NCI-H2107 treated with DMSO at 0.1 percent for 48 hours (cell line): ENCODE results near the gene NYAP2.

ENCODE experiments used
- DNase-seq: peaks from one replicate; lab custom pipeline; 2025; ENCODE audit not compliant: unreplicated experiment; lab: John Stamatoyannopoulos, UW

Gene NYAP2

GRCh38 chr2:225472161-225472560, 72.7 kb downstream of the NYAP2 start:
- no peak for DNase-seq

DNA sequence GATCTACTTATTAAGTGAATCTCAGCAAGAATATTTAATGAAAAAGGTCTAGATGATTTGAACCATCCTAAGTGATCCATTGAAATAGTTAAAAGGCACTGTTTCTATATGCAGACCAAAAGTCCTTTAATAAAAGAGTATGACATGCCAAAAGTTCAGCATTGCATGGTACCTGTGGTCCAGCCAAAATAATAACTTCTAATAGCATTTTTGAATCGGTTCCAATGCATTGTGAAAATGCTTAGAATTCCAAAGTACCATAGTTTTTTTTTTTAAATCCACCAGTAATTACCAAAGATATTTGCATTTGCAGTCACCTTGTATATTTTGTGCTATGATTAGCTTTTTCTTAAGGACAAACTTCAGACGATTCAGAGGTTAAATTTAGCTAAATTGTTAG, 79.9 kb downstream of the NYAP2 start:
- DNase-seq, result no peak

GRCh38 chr2:225484751-225485150, 85.2 kb downstream of the NYAP2 start:
- DNase-seq, result no peak

DNA sequence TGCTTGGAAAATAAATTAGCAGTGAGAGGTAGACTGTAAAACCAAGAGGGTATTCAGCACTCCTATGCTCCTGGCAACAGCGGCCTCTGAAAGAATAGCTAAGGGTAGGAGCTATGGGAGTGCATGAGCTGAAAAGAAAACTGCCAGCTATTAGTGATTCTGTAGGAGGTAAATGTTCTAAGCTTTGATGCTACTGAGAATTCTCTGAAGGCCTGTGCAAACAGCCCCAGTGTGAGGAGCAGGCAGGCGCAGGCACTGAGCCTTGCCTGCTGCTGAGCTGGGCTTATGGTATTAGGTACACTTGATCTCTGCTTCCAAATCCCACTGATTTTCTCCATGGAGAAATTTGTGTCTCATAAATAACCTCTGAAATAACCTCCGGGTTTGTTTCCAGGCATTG, 86.7 kb downstream of the NYAP2 start:
- DNase-seq, result no peak

- no peak for DNase-seq
These were observed 88.4 kb downstream of the NYAP2 start for GRCh38 chr2:225487878-225488416.

DNA sequence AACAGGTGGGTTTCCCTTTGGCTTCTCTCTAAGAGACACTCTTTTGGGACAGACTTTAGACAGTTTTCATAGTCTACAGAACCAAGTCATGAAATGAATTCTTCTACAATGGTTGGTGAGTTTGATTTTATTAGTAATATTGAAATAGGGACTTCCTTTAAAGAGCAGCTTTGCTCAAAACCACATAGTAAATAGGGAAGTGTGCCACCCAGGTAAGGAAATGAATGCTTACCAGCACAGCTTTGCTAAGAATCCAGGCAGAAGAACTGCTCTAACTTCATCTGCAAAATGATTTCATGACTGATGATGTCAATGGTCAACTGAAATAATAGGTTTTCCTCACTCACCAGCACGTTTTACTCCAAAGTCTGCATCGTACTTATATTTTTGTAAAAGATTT, 89.2 kb downstream of the NYAP2 start:
- DNase-seq, result no peak

GRCh38 chr2:225493420-225494099, 94.0 kb downstream of the NYAP2 start:
- no peak for DNase-seq

DNA sequence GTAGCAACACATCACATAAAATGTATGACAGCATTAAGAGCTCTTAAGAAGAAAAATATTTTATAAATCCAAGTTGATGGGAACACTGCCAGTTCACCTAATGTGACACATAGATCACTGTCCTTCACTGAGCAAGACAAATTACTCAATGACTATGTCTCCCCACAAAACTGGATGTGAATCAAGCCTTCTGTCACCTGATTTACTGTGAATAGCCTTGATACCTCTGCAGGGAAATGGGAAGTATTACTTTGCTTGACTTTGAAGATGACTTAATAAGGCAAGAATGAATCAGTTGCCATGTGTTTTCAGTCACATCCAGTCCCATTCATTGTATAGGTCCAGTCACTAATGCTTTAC, 94.6 kb downstream of the NYAP2 start:
- no peak for DNase-seq

DNA sequence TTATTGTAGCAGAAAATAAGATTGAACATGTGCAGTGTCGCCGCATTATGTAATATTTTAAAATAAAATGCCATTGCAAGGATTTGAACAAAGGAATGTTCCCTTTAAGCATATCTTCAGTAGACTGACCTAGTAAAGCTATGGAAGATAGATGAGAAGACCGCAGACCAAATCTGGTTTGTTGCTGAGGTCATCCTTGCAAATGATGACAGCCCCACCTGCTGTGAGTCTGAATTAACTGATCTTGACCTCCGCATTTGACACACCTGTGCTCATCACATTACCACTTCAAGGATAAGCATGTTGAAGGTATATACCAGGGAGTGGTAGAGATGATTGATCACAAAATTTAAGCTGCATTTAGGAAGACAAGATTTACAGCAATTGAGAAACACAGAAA, 96.2 kb downstream of the NYAP2 start:
- no peak for DNase-seq

DNA sequence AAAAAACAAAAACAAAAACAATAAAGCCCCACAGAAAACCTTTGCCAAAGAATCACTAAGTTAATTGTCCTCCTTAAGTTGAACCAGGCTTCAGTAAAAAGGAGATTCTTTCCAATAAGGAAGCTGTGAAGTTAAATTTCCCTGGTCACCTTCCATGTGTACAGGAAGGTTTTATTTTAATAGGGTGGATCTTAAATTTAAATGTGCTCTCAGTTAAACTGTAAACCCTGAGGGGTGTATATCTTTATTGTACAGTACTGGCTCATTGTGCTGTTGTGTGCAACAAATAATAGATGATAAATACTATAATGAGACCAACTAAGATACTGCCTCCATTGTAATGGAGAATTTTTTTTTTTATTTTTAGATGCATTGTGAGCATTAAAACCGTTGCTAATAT, 97.1 kb downstream of the NYAP2 start:
- no peak for DNase-seq

GRCh38 chr2:225497166-225497565, 97.7 kb downstream of the NYAP2 start:
- no peak for DNase-seq

DNA sequence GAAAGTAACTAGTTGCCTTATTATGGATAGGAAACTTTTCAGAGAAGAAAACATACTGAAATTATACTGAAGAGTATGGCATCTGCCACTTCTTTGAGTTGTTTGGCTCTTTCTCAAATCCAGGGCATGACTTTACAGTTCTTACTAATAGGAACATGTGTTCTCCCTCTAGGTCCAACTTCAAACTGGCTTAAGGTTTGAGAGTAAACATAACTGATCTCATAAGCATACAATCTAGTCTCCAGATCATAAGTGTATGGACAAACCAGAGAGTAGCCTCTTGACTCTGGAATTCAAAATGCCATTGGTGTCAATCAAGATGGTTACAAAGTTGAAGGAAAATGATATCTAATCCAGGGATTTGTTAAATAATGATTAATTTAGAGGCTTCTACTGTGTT, 101.5 kb downstream of the NYAP2 start:
- DNase-seq, result no peak

DNA sequence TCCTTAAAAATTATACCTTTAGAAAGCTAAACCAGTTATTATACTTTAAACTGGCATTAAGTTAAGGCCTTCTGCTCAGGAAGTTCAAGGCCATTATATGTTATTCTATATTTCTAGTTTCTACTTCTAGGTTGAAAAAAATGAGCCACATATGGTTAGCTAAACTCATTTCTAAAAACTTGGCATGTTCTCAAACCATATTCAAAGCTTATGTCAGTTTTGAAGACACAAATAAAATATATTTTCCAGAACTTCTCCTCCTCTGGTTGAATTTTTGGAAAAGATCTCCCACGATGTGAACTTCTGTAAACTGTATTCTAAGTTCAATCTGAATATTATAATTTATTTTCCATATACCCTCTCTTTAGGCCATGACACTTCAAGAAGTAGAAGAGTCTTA, 103.5 kb downstream of the NYAP2 start:
- no peak for DNase-seq

GRCh38 chr2:225510796-225511195, 111.3 kb downstream of the NYAP2 start:
- no peak for DNase-seq

GRCh38 chr2:225512469-225512868, 113.0 kb downstream of the NYAP2 start:
- DNase-seq, result no peak

DNA sequence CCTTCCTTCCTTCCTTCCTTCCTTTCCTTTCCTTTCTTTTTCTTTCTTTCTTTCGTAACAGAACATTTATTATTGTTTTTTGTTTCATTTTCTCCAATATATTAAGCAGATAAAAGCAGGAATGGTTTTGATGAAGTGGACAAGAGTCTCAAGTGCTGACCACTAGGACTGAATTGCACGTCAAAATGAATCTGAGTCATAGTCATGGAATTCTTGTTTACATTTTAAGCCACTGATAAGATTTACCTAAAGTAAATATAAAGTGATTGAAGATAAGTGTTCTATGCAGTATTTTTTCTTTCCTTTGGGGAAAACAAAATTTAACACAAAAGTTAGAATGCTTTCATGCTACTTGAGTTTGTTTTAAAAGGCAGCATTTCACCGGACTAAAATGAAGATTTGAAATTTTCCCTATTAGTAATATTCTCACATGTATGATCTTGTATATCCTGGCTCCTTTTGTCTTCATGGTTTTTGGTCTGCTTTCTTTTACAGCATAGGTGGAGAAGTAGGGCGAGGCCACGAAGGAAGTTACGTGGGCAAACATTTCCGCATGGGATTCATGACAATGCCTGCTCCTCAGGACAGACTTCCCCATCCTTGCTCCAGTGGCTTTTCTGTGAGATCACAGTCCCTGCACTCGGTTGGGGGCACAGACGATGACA, 113.5 kb downstream of the NYAP2 start:
- no peak for DNase-seq

DNA sequence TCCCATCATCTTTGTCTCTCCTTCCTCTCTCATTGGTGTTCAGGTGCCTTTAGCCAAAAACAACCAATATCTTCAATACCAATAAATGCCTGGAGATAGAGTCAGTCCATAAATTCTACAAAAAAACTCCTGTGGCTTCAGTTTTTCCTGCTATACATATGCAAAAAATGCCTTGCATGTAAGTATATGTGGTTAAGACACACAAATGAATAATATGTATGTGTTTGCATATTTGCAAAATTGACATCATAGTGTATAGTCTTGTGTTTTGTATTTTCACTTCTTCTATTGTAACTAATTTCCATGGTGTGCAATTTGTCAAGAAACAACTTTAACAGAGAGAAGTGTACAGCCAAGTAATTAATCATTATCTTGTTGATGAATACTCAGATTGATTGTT, 115.5 kb downstream of the NYAP2 start:
- no peak for DNase-seq

- no peak for DNase-seq
These were observed 127.4 kb downstream of the NYAP2 start for GRCh38 chr2:225526760-225527390.

DNA sequence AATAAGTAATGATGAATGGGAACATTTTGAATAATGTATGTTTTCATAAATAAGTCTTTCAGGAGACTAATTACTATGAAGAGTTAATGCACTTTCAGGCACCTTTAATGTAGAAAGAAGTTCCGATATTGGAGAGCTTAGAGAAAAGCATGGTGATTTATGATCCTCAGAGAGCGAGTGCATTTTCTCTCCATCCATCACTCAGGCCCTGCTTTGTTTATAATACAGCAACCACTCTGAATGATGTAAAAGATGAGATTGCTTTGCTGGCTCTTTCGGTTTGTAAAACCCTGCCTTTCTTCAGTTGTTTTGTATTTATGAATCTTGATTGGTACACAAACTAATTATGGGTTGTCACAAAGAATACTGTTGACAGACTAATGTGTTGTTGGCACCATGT, 132.0 kb downstream of the NYAP2 start:
- no peak for DNase-seq

DNA sequence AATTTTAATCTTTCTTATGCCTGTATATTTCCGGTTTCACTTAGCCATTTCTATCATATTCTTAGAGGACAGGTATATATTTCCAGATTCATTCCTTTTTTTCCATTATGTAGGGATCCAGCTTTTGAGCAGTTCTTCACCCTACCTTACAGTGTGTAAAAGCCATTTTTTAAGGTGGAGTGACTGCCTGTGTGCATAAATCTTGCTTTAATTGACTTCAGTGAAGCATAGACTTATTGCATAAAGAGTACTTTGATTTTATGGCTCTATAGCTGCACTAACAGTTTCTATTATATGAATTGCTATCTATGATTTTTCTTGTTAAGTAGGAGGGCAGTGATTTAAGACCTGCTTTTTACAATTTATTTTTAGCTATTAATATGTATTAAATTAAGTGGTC, 132.6 kb downstream of the NYAP2 start:
- no peak for DNase-seq

DNA sequence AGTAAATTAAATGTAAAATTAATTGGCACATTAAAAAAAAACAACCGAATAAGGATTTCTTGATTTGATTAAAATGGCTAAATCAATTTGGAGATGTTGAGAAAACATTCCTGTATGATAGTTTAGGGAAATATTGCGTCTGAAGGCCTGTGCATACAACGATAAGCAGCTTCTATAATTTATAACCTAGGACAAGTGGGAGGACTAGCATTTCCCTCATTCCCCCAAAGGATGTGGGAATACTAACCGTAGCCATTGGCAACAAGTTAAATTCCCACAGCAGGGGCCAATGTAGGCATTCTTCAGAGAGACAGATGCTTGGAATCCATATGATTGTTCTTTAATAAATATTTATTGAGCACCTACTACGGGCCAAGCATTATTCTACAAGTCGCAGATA, 134.5 kb downstream of the NYAP2 start:
- no peak for DNase-seq

DNA sequence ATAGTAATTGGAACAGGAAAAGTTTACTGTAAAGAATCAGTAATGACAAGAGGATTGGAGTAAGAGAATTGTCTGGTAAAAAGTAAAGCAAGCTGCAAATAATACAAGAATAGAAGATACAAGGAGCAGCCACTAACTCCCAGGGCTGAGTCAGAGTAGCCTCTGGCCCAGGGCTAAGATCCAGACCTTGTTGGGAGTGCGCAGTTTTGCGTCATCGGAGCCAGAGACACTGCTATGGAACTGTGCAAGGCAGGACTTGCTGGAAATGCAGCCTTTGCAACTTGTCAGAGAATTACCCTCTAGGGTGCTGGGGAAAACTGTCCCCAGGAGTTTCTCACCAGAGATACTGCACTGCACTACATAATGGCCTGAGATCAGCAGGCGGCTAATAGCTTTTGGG, 135.2 kb downstream of the NYAP2 start:
- DNase-seq, result no peak
